HuH-7 (cell line): ENCODE data around the gene EPHA4.

Experiments used
- DNase-seq: peaks from one replicate; pipeline ENCODE4 v3.0.0; 2011; ENCODE audit warnings: low spot score

EPHA4 gene

GRCh38 chr2:221571551-221572218 lies 419 bp downstream of the EPHA4 start:
- DNase-seq, result no peak

- DNase-seq, result no peak
Observed at GRCh38 chr2:221571025-221571550, 1.0 kb downstream of the EPHA4 start.

- DNase-seq, result no peak
Observed at GRCh38 chr2:221570321-221570935, 1.7 kb downstream of the EPHA4 start.

- no peak for DNase-seq
Observed at GRCh38 chr2:221569871-221570270, 2.2 kb downstream of the EPHA4 start.

GRCh38 chr2:221569425-221569845 lies 2.7 kb downstream of the EPHA4 start:
- DNase-seq, result no peak

GRCh38 chr2:221568299-221568698 lies 3.8 kb downstream of the EPHA4 start:
- no peak for DNase-seq

GRCh38 chr2:221567809-221568208 lies 4.3 kb downstream of the EPHA4 start:
- no peak for DNase-seq

GRCh38 chr2:221567231-221567760 lies 4.8 kb downstream of the EPHA4 start:
- DNase-seq, result no peak

- DNase-seq, result no peak
Observed at GRCh38 chr2:221563270-221563985, 8.7 kb downstream of the EPHA4 start.

GRCh38 chr2:221562226-221562625 lies 9.9 kb downstream of the EPHA4 start:
- no peak for DNase-seq

- no peak for DNase-seq
Observed at GRCh38 chr2:221561770-221562169, 10.3 kb downstream of the EPHA4 start.

GRCh38 chr2:221559991-221560390 lies 12.1 kb downstream of the EPHA4 start:
- no peak for DNase-seq

- DNase-seq, result no peak
Observed at GRCh38 chr2:221558107-221558506, 14.0 kb downstream of the EPHA4 start.

- DNase-seq, result no peak
Observed at GRCh38 chr2:221555494-221555846, 16.6 kb downstream of the EPHA4 start.

- DNase-seq, result no peak
Observed at GRCh38 chr2:221554769-221555493, 17.2 kb downstream of the EPHA4 start.

- DNase-seq, result no peak
Observed at GRCh38 chr2:221553333-221553732, 18.8 kb downstream of the EPHA4 start.

- DNase-seq, result no peak
Observed at GRCh38 chr2:221552291-221552690, 19.8 kb downstream of the EPHA4 start.

GRCh38 chr2:221551864-221552263 lies 20.2 kb downstream of the EPHA4 start:
- DNase-seq, result no peak

GRCh38 chr2:221549143-221549542 lies 23.0 kb downstream of the EPHA4 start:
- DNase-seq, result no peak

GRCh38 chr2:221546505-221547225 lies 25.4 kb downstream of the EPHA4 start:
- no peak for DNase-seq

GRCh38 chr2:221541131-221541735 lies 30.9 kb downstream of the EPHA4 start:
- no peak for DNase-seq
